ENCODE measurements around the gene FOSL2. TPM values are rescaled to one million over a fixed set of nuclear protein-coding genes. Genes with fewer than 3 reads are reported as not detected.
A peak's percentile ranks its signal among the peaks of the same experiment; 100 is the strongest.

Gene FOSL2
- total RNA-seq, 1 experiment from 2014 or later: 44.8 TPM

GRCh38 chr2:28408764-28409599 lies 16.3 kb downstream of the FOSL2 start:
- Histone ChIP-seq H3K4me2 (ENCODE audit: low read length) (peak overlapping the region; percentile 67), H3K36me3 (ENCODE audit: control insufficient read depth in 1 of 2, insufficient read depth in 2 of 2, low read length in 2 of 2) (peaks cover 2 to 46% of the 10 kb centered on the region in 2 experiments; a peak in 3 of 4 replicates), H3K9ac (ENCODE audit: low read length) (peak overlapping the region; percentile 52), H3K4me3 (replicated peaks in 1 of 2; ENCODE audit: low read depth in 1 of 2, low read length in 2 of 2) (peak overlapping the region in 1 of 2 experiments; percentile 9; a peak in 1 of 4 replicates), H3K27ac (ENCODE audit: low read depth, low read length) (peak overlapping the region; percentile 84), H3K79me2 (ENCODE audit: insufficient read depth, low read length) (peaks cover under 1% of the 10 kb centered on the region; the same call in 1 of the 2 replicates), H2AFZ (ENCODE audit: low read depth, low read length, poor library complexity, severe bottlenecking) (no peak overlapping the region), H4K20me1 (ENCODE audit: insufficient read depth) (no peaks in the 10 kb centered on the region), H3K9me2 (ENCODE audit: insufficient read depth) (no peaks in the 10 kb centered on the region), H3K27me3 (ENCODE audit: insufficient read depth, low read length) (no peaks in the 10 kb centered on the region), H3K9me3 (ENCODE audit: control insufficient read depth in 1 of 2, insufficient read depth in 1 of 2, low read depth in 1 of 2, low read length in 2 of 2) (no peaks in the 10 kb centered on the region), H3K4me1 (ENCODE audit: control insufficient read depth in 1 of 2, insufficient read depth in 2 of 2, low read length in 2 of 2) (peaks cover 32 to 51% of the 10 kb centered on the region in 2 experiments)
- RAD21 ChIA-PET (ENCODE audit: low non-redundant PET in 1 of 2, low total read pairs in 2 of 2, uncharacterized antibody in 2 of 2, unreplicated experiment in 2 of 2): no interaction called here
- DNase-seq (ENCODE audit: low read depth, low spot score): peak; percentile 84
- ATAC-seq: peak; percentile 89
- CTCF ChIA-PET: no interaction called here
- POLR2A ChIA-PET: no interaction called here
- no TSS peak for BruUV-seq (replicated peaks)
- intact Hi-C loops (cut with micrococcal nuclease): no loop called here
- no peak for TF ChIP-seq ZNF274 (IDR thresholded peaks at IDR 0.05; ENCODE audit: low read depth, low read length)
- no peak for TF ChIP-seq EZH2phosphoT487 (IDR thresholded peaks at IDR 0.05; ENCODE audit: borderline replicate concordance)
- TF ChIP-seq SIN3A (IDR thresholded peaks at IDR 0.05; ENCODE audit: low read depth): peak; percentile 63; the same call in 1 of the 2 replicates
- TF ChIP-seq MAX (IDR thresholded peaks at IDR 0.05): peak; percentile 92
- TF ChIP-seq SRF (IDR thresholded peaks at IDR 0.05; ENCODE audit: low read depth): 0 out of 2 replicates have a peak, but pooled peaks have one; percentile 23
- TF ChIP-seq JUND (IDR thresholded peaks at IDR 0.05): peak; percentile 88
- TF ChIP-seq POLR2AphosphoS5 (IDR thresholded peaks at IDR 0.05; ENCODE audit: low read depth, low read length): peak; percentile 44; the same call in 1 of the 2 replicates
- peak; percentile 78; the same call in 1 of the 2 replicates for TF ChIP-seq CBX3 (IDR thresholded peaks at IDR 0.05; ENCODE audit: low read depth)
- TF ChIP-seq CEBPB (IDR thresholded peaks at IDR 0.05; ENCODE audit: low read depth): no peak; the same call in none of the 2 replicates
- TF ChIP-seq TCF7L2 (IDR thresholded peaks at IDR 0.05; ENCODE audit: borderline replicate concordance, extremely low read depth, insufficient read depth, insufficient read length): no peak
- no peak for TF ChIP-seq ZBTB33 (IDR thresholded peaks at IDR 0.05; ENCODE audit: extremely low read depth, insufficient replicate concordance, low read length)
- TF ChIP-seq YY1 (IDR thresholded peaks at IDR 0.05; ENCODE audit: extremely low read depth, insufficient replicate concordance, low read depth, low read length): peak; percentile 37
- peak; percentile 86 for TF ChIP-seq FOSL1 (IDR thresholded peaks at IDR 0.05; ENCODE audit: low read depth)
- no peak for TF ChIP-seq RAD21 (IDR thresholded peaks at IDR 0.05; ENCODE audit: low read depth)
- no peak for TF ChIP-seq ZFX (IDR thresholded peaks at IDR 0.05)
- no peak for TF ChIP-seq EGR1 (IDR thresholded peaks at IDR 0.05; ENCODE audit: low read depth)
- no peak for TF ChIP-seq EZH2 (IDR thresholded peaks at IDR 0.05)
- TF ChIP-seq CTCF (IDR thresholded peaks at IDR 0.05 in 2 of 3, conservative IDR thresholded peaks at IDR 0.05 in 1 of 3; ENCODE audit: borderline replicate concordance in 1 of 3, insufficient read depth in 1 of 3, low read depth in 2 of 3, low read length in 2 of 3): no peak
- TF ChIP-seq SP1 (IDR thresholded peaks at IDR 0.05; ENCODE audit: low read depth): peak; percentile 79

Measured in HCT116 (cell line).